Measurements from ENCODE around the gene GRIA1.
A peak's percentile ranks its signal among the peaks of the same experiment; 100 is the strongest.

The GRIA1 gene

GRCh38 chr5:153745778-153746395, 255.4 kb downstream of the GRIA1 start:
- no peak for DNase-seq

- DNase-seq = peak; percentile 19 to 50
These were observed 256.0 kb downstream of the GRIA1 start for GRCh38 chr5:153746440-153746839.

GRCh38 chr5:153748823-153749222, 258.4 kb downstream of the GRIA1 start:
- DNase-seq = no peak

- DNase-seq = peak; percentile 92 to 94
These were observed 259.5 kb downstream of the GRIA1 start for GRCh38 chr5:153749960-153750359.

- DNase-seq = no peak
These were observed 260.8 kb downstream of the GRIA1 start for GRCh38 chr5:153751251-153751650.

GRCh38 chr5:153752890-153753289, 262.4 kb downstream of the GRIA1 start:
- no peak for DNase-seq

- no peak for DNase-seq
These were observed 263.4 kb downstream of the GRIA1 start for GRCh38 chr5:153753645-153754432.

- DNase-seq = no peak
These were observed 265.5 kb downstream of the GRIA1 start for GRCh38 chr5:153755913-153756500.

- DNase-seq = peak in 1 of 2 experiments; percentile 56
These were observed 266.1 kb downstream of the GRIA1 start for GRCh38 chr5:153756540-153756939.

- DNase-seq = no peak
These were observed 275.5 kb downstream of the GRIA1 start for GRCh38 chr5:153765987-153766386.

- DNase-seq = peak in 1 of 2 experiments; percentile 33
These were observed 277.0 kb downstream of the GRIA1 start for GRCh38 chr5:153767221-153768188.

GRCh38 chr5:153770066-153770465, 279.6 kb downstream of the GRIA1 start:
- no peak for DNase-seq

- DNase-seq = peak in 1 of 2 experiments; percentile 13
These were observed 284.2 kb downstream of the GRIA1 start for GRCh38 chr5:153774686-153775085.

GRCh38 chr5:153775923-153776322, 285.5 kb downstream of the GRIA1 start:
- no peak for DNase-seq

GRCh38 chr5:153777681-153778581, 287.5 kb downstream of the GRIA1 start:
- peak; percentile 17 to 51 for DNase-seq

- no peak for DNase-seq
These were observed 289.4 kb downstream of the GRIA1 start for GRCh38 chr5:153779836-153780235.

GRCh38 chr5:153780876-153781705, 290.6 kb downstream of the GRIA1 start:
- DNase-seq = peak in 1 of 2 experiments; percentile 18

- DNase-seq = no peak
These were observed 292.3 kb downstream of the GRIA1 start for GRCh38 chr5:153782589-153783361.

GRCh38 chr5:153783362-153783658, 292.8 kb downstream of the GRIA1 start:
- peak in 1 of 2 experiments; percentile 55 for DNase-seq

- DNase-seq = peak; percentile 35 to 79
These were observed 293.8 kb downstream of the GRIA1 start for GRCh38 chr5:153784277-153784676.

All from NCI-H524 (cell line).